ENCODE results near the gene FRG1. TPM values are rescaled to one million over a fixed set of nuclear protein-coding genes. Genes with fewer than 3 reads are reported as not detected.

The FRG1 gene
- total RNA-seq, 1 donor from 2014 or later: 84.4 TPM

Other genes starting within 250 kb of the FRG1 start
- not detected in 2 replicates for gene FRG2, start 86.4 kb downstream of the FRG1 start, total RNA-seq
- not detected in 2 replicates for gene DBET, start 123.6 kb downstream of the FRG1 start, total RNA-seq
- gene DUX4, start 232.9 kb downstream of the FRG1 start, total RNA-seq: not detected in 2 replicates